Right atrium auricular region (tissue), 2 donors: ENCODE data around the gene WSB1. TPM values are rescaled to one million over a fixed set of nuclear protein-coding genes. Genes with fewer than 3 reads are reported as not detected.

Experiments used
- DNase-seq: peaks from one replicate; pipeline ENCODE4 v3.0.0-alpha.2; 2019; ENCODE audit warnings: low spot score
- H3K27ac ChIP-seq, 2 donors: fragments of 200-600 bp; sonication (generic); 1 replicate in 1 of 2; 2 replicates in 1 of 2; pipeline ENCODE4 v1.5.1; 2016 to 2019
- H3K27me3 ChIP-seq, 2 donors: fragments of 200-600 bp; sonication (generic); one replicate each; pipeline versions ENCODE4 v1.5.1 to v1.6.0; 2017 to 2019
- H3K36me3 ChIP-seq: fragments of 200-600 bp; sonication (generic); one replicate; pipeline ENCODE4 v1.5.1; 2016
- H3K4me1 ChIP-seq, 2 donors: fragments of 200-600 bp; sonication (generic); one replicate each; pipeline versions ENCODE4 v1.5.1 to v1.6.0; 2017 to 2019
- H3K4me3 ChIP-seq, 2 donors: fragments of 200-600 bp; sonication (generic); 1 replicate in 1 of 2; 2 replicates in 1 of 2; pipeline ENCODE4 v1.5.1; 2017 to 2019; ENCODE audit warnings: mild to moderate bottlenecking in 1 of 2, moderate library complexity in 1 of 2
- H3K9me3 ChIP-seq, 2 donors: fragments of 200-600 bp; sonication (generic); one replicate each; pipeline ENCODE4 v1.5.1; 2019
- total RNA-seq, 2 donors: library from RNA; depleted of rRNA; stranded (reverse); fragments of >200 nt; gene quantifications; one replicate each; pipeline ENCODE4 v1.1.0, GENCODE V29; 2016
- TF ChIP-seq, protein P1 (sequence below), 2 donors: fragments of 200-600 bp; sonication (generic); IDR thresholded peaks; one replicate each; pipeline ENCODE4 v1.5.1; 2019; ENCODE audit warnings: antibody characterized with exemption in 2 of 2

The WSB1 gene
- total RNA-seq, 2 donors from 2014 or later: 38.0 to 44.7 TPM

GRCh38 chr17:27353461-27354050, 59.6 kb downstream of the WSB1 start:
- Histone ChIP-seq H3K27me3 (no peaks in the 10 kb centered on the region), H3K36me3 (no peaks in the 10 kb centered on the region), H3K27ac (peak overlapping the region; percentile 93 to 96), H3K9me3 (no peaks in the 10 kb centered on the region), H3K4me3 (peak overlapping the region; percentile 66 to 74), H3K4me1 (peaks cover 0 to 22% of the 10 kb centered on the region in 2 donors)
- DNase-seq: peak; percentile 94
- TF ChIP-seq, protein P1, sequence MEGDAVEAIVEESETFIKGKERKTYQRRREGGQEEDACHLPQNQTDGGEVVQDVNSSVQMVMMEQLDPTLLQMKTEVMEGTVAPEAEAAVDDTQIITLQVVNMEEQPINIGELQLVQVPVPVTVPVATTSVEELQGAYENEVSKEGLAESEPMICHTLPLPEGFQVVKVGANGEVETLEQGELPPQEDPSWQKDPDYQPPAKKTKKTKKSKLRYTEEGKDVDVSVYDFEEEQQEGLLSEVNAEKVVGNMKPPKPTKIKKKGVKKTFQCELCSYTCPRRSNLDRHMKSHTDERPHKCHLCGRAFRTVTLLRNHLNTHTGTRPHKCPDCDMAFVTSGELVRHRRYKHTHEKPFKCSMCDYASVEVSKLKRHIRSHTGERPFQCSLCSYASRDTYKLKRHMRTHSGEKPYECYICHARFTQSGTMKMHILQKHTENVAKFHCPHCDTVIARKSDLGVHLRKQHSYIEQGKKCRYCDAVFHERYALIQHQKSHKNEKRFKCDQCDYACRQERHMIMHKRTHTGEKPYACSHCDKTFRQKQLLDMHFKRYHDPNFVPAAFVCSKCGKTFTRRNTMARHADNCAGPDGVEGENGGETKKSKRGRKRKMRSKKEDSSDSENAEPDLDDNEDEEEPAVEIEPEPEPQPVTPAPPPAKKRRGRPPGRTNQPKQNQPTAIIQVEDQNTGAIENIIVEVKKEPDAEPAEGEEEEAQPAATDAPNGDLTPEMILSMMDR (IDR thresholded peaks at IDR 0.05): peak; percentile 99

DNA sequence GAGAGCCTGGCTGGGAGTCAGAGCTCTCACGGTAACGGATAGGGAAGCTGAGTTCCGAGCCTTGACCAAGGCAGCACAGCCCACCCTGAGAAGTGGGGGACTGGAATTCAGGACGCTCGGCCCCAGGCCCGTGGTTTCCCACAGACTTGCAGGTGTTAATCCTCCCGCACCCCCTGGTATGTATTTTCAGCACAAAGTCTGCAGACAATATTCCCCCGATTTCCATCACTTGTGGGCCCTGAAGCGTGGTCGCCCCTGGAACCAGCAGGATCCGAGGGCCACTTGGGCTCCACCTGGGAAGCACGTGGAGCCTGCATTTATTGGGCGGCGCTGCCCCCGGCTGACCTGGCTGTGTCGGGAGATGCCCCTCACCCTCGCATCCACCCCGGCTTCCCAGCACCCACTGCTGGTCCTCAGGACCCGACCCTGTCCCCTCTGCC, 60.2 kb downstream of the WSB1 start:
- DNase-seq: no peak

DNA sequence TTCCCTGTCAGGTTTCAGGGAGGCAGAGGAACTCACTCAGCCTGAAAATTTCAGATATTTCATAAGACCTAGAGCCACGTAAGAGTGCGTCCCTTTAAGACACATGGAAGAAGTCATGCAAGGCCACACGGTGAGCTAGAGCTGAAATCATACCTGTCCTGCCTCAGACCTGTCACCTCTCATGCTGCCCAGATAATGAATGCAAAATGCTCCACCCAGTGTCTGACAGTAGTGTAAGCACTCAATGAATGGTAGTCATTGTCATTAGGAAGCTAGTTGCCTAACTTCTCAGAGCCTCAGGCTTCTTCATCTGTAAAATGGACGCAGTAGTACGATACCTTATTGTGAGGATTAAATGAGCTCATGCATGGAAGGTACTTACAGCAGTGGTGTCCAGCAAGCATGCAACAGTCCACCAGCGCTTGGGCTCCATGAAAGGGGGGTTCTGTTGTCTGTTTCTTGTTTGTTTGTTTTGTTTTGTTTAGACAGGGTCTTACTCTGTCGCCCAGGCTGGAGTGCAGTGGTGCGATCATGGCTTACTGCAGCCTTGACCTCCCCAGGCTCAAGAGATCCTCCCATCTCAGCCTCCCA, 60.7 kb downstream of the WSB1 start:
- Histone ChIP-seq H3K4me1 (peaks cover 0 to 19% of the 10 kb centered on the region in 2 donors), H3K9me3 (no peaks in the 10 kb centered on the region), H3K36me3 (no peaks in the 10 kb centered on the region), H3K27me3 (no peaks in the 10 kb centered on the region), H3K27ac (peak overlapping the region; percentile 93 to 96), H3K4me3 (peak overlapping the region in 1 of 2 donors; percentile 66)
- TF ChIP-seq, protein P1 (IDR thresholded peaks at IDR 0.05): no peak
- no peak for DNase-seq

More for the DNA sequence above, 60.2 kb downstream of the WSB1 start:
- Histone ChIP-seq H3K27ac (peak overlapping the region; percentile 93 to 96), H3K36me3 (no peaks in the 10 kb centered on the region), H3K9me3 (no peaks in the 10 kb centered on the region), H3K4me1 (peaks cover 0 to 19% of the 10 kb centered on the region in 2 donors), H3K4me3 (peak overlapping the region; percentile 66 to 74), H3K27me3 (no peaks in the 10 kb centered on the region)
- TF ChIP-seq, protein P1 (IDR thresholded peaks at IDR 0.05): peak in 1 of 2 donors; percentile 22

GRCh38 chr17:27355419-27355818, 61.5 kb downstream of the WSB1 start:
- TF ChIP-seq, protein P1 (IDR thresholded peaks at IDR 0.05): no peak
- H3K36me3 ChIP-seq: no peaks in the 10 kb centered on the region
- no peak for DNase-seq
- no peak overlapping the region for H3K27ac ChIP-seq
- H3K4me1 ChIP-seq: peaks cover 0 to 19% of the 10 kb centered on the region in 2 donors
- no peak overlapping the region for H3K4me3 ChIP-seq
- no peaks in the 10 kb centered on the region for H3K9me3 ChIP-seq
- H3K27me3 ChIP-seq: no peaks in the 10 kb centered on the region

DNA sequence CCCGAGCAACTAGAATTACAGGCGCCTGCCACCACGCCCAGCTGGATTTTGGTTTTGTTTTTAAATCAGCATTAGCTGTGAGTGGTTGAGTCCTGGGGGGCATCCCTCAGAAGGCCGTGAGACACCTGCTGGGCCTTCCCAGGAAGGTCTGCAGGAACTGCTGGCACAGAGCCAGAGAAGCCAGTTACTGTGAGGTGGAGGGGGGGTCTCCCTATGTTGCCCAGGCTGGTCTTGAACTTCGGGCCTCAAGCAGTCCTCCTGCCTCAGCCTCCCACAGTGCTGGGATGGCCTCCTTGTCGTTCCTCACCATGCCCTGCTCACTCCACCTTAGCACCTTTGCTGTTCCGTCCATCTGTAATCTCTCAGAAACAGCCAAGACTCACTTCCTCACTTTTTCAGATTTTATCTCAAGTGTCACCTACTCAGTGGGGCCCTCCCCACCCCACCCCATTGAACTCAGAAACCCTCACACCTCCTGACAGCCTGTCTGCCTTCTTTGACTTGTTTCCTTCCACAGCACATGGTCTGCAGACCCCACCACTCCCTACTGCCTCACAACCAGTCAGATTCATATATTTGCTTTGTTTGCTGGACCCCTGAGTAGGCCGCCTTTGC, 62.3 kb downstream of the WSB1 start:
- Histone ChIP-seq H3K36me3 (no peaks in the 10 kb centered on the region), H3K4me1 (peaks cover 0 to 19% of the 10 kb centered on the region in 2 donors), H3K9me3 (no peaks in the 10 kb centered on the region), H3K27me3 (no peaks in the 10 kb centered on the region), H3K27ac (no peak overlapping the region), H3K4me3 (no peak overlapping the region)
- TF ChIP-seq, protein P1 (IDR thresholded peaks at IDR 0.05): no peak
- DNase-seq: no peak
